Measurements from ENCODE around the gene FCAMR. TPM values are rescaled to one million over a fixed set of nuclear protein-coding genes. Genes with fewer than 3 reads are reported as not detected.

The FCAMR gene
- total RNA-seq, 1 donor from 2014 or later: not detected

- no peaks in the 10 kb centered on the region for H3K36me3 ChIP-seq (ENCODE audit: insufficient read depth, low read length)
- FAIRE-seq: no peak
- H3K79me2 ChIP-seq (ENCODE audit: insufficient read depth, low read length): no peaks in the 10 kb centered on the region
- Mint-ChIP-seq H3K27me3 (ENCODE audit: low read depth, unreplicated experiment) (peaks cover 45% of the 10 kb centered on the region), H3K9me3 (ENCODE audit: unreplicated experiment) (no peaks in the 10 kb centered on the region), H3K27ac (ENCODE audit: unreplicated experiment) (no peak overlapping the region), H3K4me1 (ENCODE audit: low read depth, unreplicated experiment) (peaks cover 5% of the 10 kb centered on the region), H3K4me3 (ENCODE audit: unreplicated experiment) (no peak overlapping the region), H3K36me3 (ENCODE audit: low read depth, unreplicated experiment) (no peaks in the 10 kb centered on the region)
- TF ChIP-seq EZH2 (IDR thresholded peaks at IDR 0.05; ENCODE audit: insufficient read depth, low read length) (no peak), CTCF (IDR thresholded peaks at IDR 0.05; ENCODE audit: insufficient read depth, low read depth, low read length) (no peak)
- H3K4me2 ChIP-seq (ENCODE audit: low read length): no peak overlapping the region
- no peaks in the 10 kb centered on the region for H3K4me1 ChIP-seq (ENCODE audit: insufficient read depth, low read length)
- no peak overlapping the region for H3K4me3 ChIP-seq (ENCODE audit: insufficient read depth, low read depth, low read length)
- H3K27ac ChIP-seq (ENCODE audit: low read depth, low read length): no peak overlapping the region
- H3K9ac ChIP-seq (ENCODE audit: low read length): no peak overlapping the region
- H3K27me3 ChIP-seq (ENCODE audit: insufficient read depth, low read length): peaks cover 7% of the 10 kb centered on the region
- no peak overlapping the region for H2AFZ ChIP-seq (ENCODE audit: low read depth, low read length)
- H4K20me1 ChIP-seq (ENCODE audit: insufficient read depth, low read length): no peaks in the 10 kb centered on the region
- no peaks in the 10 kb centered on the region for H3K9me3 ChIP-seq (ENCODE audit: insufficient read depth, low read depth, low read length)
- no peak for DNase-seq (ENCODE audit: low read depth)
Observed at GRCh38 chr1:206954459-206955342, 15.6 kb downstream of the FCAMR start.

- Mint-ChIP-seq H3K27me3 (ENCODE audit: low read depth, unreplicated experiment) (peaks cover 48% of the 10 kb centered on the region), H3K9me3 (ENCODE audit: unreplicated experiment) (no peaks in the 10 kb centered on the region), H3K4me3 (ENCODE audit: unreplicated experiment) (no peak overlapping the region), H3K4me1 (ENCODE audit: low read depth, unreplicated experiment) (peaks cover 5% of the 10 kb centered on the region), H3K27ac (ENCODE audit: unreplicated experiment) (no peak overlapping the region), H3K36me3 (ENCODE audit: low read depth, unreplicated experiment) (no peaks in the 10 kb centered on the region)
- Histone ChIP-seq H3K9me3 (ENCODE audit: insufficient read depth, low read depth, low read length) (no peaks in the 10 kb centered on the region), H3K9ac (ENCODE audit: low read length) (no peak overlapping the region), H3K4me3 (ENCODE audit: insufficient read depth, low read depth, low read length) (no peak overlapping the region), H2AFZ (ENCODE audit: low read depth, low read length) (no peak overlapping the region), H4K20me1 (ENCODE audit: insufficient read depth, low read length) (no peaks in the 10 kb centered on the region), H3K4me1 (ENCODE audit: insufficient read depth, low read length) (no peaks in the 10 kb centered on the region), H3K27ac (ENCODE audit: low read depth, low read length) (no peak overlapping the region), H3K36me3 (ENCODE audit: insufficient read depth, low read length) (no peaks in the 10 kb centered on the region), H3K4me2 (ENCODE audit: low read length) (no peak overlapping the region), H3K79me2 (ENCODE audit: insufficient read depth, low read length) (no peaks in the 10 kb centered on the region), H3K27me3 (ENCODE audit: insufficient read depth, low read length) (peaks cover 5% of the 10 kb centered on the region)
- DNase-seq (ENCODE audit: low read depth) (no peak), FAIRE-seq (no peak)
- no peak for TF ChIP-seq EZH2 (IDR thresholded peaks at IDR 0.05; ENCODE audit: insufficient read depth, low read length)
- no peak for TF ChIP-seq CTCF (IDR thresholded peaks at IDR 0.05; ENCODE audit: insufficient read depth, low read depth, low read length)
Observed at GRCh38 chr1:206953626-206954025, 16.6 kb downstream of the FCAMR start.

- Histone ChIP-seq H3K27me3 (ENCODE audit: insufficient read depth, low read length) (peaks cover 5% of the 10 kb centered on the region), H3K36me3 (ENCODE audit: insufficient read depth, low read length) (no peaks in the 10 kb centered on the region), H3K9ac (ENCODE audit: low read length) (no peak overlapping the region), H4K20me1 (ENCODE audit: insufficient read depth, low read length) (no peaks in the 10 kb centered on the region), H2AFZ (ENCODE audit: low read depth, low read length) (no peak overlapping the region), H3K4me2 (ENCODE audit: low read length) (no peak overlapping the region), H3K9me3 (ENCODE audit: insufficient read depth, low read depth, low read length) (no peaks in the 10 kb centered on the region), H3K27ac (ENCODE audit: low read depth, low read length) (no peak overlapping the region), H3K79me2 (ENCODE audit: insufficient read depth, low read length) (no peaks in the 10 kb centered on the region), H3K4me1 (ENCODE audit: insufficient read depth, low read length) (no peaks in the 10 kb centered on the region), H3K4me3 (ENCODE audit: insufficient read depth, low read depth, low read length) (no peak overlapping the region)
- H3K4me3 Mint-ChIP-seq (ENCODE audit: unreplicated experiment): no peak overlapping the region
- FAIRE-seq: no peak
- no peaks in the 10 kb centered on the region for H3K9me3 Mint-ChIP-seq (ENCODE audit: unreplicated experiment)
- H3K27me3 Mint-ChIP-seq (ENCODE audit: low read depth, unreplicated experiment): peaks cover 47% of the 10 kb centered on the region
- TF ChIP-seq CTCF (IDR thresholded peaks at IDR 0.05; ENCODE audit: insufficient read depth, low read depth, low read length) (no peak), EZH2 (IDR thresholded peaks at IDR 0.05; ENCODE audit: insufficient read depth, low read length) (no peak)
- peaks cover 5% of the 10 kb centered on the region for H3K4me1 Mint-ChIP-seq (ENCODE audit: low read depth, unreplicated experiment)
- H3K27ac Mint-ChIP-seq (ENCODE audit: unreplicated experiment): no peak overlapping the region
- no peaks in the 10 kb centered on the region for H3K36me3 Mint-ChIP-seq (ENCODE audit: low read depth, unreplicated experiment)
- no peak for DNase-seq (ENCODE audit: low read depth)
Observed at GRCh38 chr1:206953126-206953525, 17.1 kb downstream of the FCAMR start.

All from astrocyte (in vitro differentiated cells and primary cell).